Myocyte (in vitro differentiated cells): ENCODE data around the gene TTC17. TPM values are rescaled to one million over a fixed set of nuclear protein-coding genes. Genes with fewer than 3 reads are reported as not detected.

ENCODE experiments used
- DNase-seq: peaks from one replicate; pipeline ENCODE4 v3.0.0-alpha.2; 2012; ENCODE audit warnings: low read depth
- total RNA-seq: library from RNA; depleted of rRNA; stranded (reverse); fragments of >200 nt; gene quantifications from 2 replicates; pipeline ENCODE4 v1.2.3, GENCODE V29; 2014

Gene TTC17
- total RNA-seq, 1 donor from 2014 or later = 56.1 TPM

GRCh38 chr11:43521471-43521870 is 162.8 kb downstream of the TTC17 start:
- DNase-seq = no peak

GRCh38 chr11:43523632-43524031 is 164.9 kb downstream of the TTC17 start:
- DNase-seq = no peak

DNA sequence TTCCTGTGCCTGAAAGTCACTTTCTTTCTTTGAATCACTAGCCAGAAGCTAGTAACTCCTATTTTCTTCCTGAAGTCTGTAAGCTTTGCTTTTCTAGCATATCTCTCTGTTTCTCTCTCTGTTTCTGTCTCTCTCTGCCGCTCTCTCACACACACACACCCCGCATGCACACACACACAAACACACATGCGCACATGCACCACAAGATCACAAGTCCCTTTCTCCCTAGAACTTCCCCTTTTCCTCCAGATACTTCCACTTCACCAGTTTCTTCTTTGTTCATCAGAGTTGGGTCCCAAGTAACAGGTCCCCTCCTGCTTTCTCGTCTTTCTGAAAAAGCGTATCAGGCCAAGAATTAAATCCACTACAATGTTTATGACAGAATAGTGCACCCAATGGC is 173.3 kb downstream of the TTC17 start:
- DNase-seq = no peak

- DNase-seq = no peak
These were observed 179.3 kb downstream of the TTC17 start for GRCh38 chr11:43537833-43538615.

DNA sequence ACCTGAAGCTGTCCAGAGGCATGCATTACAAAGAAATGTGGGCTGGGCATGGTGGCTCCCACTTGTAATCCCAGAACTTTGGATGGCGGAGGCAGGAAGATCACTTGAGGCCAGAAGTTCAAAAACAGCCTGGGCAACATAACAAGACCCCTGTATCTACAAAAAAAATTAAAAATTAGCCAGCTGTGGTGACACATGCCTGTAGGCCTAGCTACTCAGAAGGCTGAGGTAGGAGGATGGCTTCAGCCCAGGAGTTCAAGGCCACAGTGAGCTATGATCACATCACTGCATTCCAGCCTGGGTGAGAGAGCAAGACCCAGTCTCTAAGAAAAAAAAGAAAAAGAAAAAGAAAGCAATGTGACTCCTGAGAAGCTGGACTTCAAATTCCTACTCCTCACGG is 183.3 kb downstream of the TTC17 start:
- DNase-seq = no peak

- DNase-seq = peak; percentile 22
These were observed 184.3 kb downstream of the TTC17 start for GRCh38 chr11:43542750-43543712.

Other genes starting within 250 kb of the TTC17 start
- gene API5, start 46.9 kb upstream of the TTC17 start, total RNA-seq = 70.6 and 76.2 TPM in 2 replicates